T47D (cell line): ENCODE data around the gene DPT.

Source experiments
- DNase-seq, 2 experiments: peaks; one replicate each; pipeline versions ENCODE4 v3.0.0 to v3.0.0-alpha.2; 2011 to 2012; ENCODE audit warnings: low read depth in 1 of 2, low spot score in 1 of 2
- JUND ChIP-seq: IDR thresholded peaks from 2 replicates; pipeline ENCODE4 v1.6.1; 2012; ENCODE audit warnings: low read depth
- in situ Hi-C: cut with HindIII; loops from 2 replicates; pipeline ENCODE4 v1.10.0; 2016; ENCODE audit warnings: low sequenced_read_pairs, low pct_unique_long_range_greater_than_20kb

Gene DPT

GRCh38 chr1:168731244-168731953, 2.4 kb upstream of the DPT start:
- TF ChIP-seq JUND, result no peak
- in situ Hi-C loops, result no loop called here
- no peak for DNase-seq

DNA sequence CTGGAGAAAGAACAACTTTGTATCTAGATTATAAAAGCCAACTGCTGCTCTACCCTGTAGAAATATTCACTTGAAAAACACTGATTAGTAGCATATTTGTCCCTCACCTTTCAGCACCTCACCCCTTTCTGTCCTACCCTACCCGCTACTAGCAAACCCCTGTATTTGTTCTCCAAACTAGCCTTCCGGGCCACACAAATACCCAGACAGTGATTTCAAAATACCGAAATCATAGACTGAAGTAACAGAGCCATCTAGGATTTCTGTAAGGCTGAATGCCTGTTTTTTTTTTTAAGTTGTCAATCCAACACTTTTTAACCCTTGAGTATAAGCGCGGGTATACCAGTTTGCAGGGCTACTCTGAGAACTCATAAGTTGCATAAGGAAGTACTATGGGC, 398 bp upstream of the DPT start:
- in situ Hi-C loops, result no loop called here
- no peak for TF ChIP-seq JUND
- DNase-seq, result no peak

DNA sequence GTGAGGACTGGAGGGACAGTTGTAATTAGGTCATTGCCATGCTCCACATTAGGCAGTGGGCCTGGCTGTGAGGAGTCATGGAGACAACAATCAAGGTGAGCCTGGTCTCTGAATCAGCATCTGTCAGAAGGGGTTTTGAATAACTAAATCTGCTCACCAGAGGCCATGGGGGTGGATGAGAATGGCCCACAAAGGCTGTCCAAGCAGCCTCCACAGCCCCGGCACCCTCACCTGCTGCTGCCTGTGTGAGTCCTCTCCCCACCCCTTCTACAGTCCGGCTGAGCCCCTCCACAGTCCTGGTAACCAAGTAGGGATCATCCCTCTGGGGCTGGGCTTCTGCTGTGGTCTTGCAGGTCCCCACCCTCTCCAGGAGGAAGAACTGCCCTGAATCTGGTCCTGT, 2.3 kb downstream of the DPT start:
- no peak for TF ChIP-seq JUND
- DNase-seq, result no peak

DNA sequence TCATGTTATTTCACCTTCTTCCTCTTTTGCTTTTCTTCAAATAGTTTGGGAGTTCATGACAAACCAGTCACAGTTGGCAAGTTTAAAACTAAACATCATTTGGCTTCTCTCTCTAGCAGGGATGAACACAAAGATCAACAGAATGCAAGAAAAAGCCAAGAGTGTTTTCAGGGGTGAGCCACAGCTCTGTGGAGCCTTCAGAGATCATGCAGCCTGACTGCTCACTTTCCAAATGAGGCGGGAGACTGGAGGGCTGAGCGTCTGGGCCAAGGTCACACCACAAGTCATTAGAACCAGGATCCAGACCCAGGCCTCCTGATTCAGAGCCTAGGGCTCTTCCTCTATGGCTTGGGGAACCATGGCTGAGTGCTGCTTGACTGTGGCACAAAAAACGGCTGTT, 2.7 kb downstream of the DPT start:
- DNase-seq, result no peak
- TF ChIP-seq JUND, result no peak
- in situ Hi-C loops, result no loop called here

More for the DNA sequence above, 2.3 kb downstream of the DPT start:
- in situ Hi-C loops, result no loop called here

GRCh38 chr1:168725831-168726230, 3.2 kb downstream of the DPT start:
- in situ Hi-C loops, result no loop called here
- DNase-seq, result no peak

DNA sequence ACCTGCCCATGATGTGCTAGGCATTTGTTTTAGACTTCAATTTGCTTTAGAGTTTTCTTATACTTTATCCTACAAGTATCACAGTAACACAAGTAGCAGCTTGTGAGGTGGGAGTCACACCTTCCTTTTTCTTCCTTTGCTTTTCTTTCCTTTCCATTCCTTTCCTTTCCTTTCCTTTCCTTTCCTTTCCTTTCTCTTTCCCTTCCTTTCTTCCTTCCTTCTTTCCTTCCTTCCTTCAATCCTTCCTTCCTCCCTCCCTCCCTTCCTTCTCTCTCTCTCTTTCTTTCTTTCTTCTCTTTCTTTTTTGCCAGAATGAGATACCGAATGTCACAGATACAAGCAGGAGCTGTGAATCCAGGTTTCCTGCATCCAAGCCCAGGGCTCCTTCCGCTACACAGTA, 3.9 kb downstream of the DPT start:
- TF ChIP-seq JUND, result no peak
- DNase-seq, result no peak
- in situ Hi-C loops, result no loop called here

More at GRCh38 chr1:168725831-168726230, 3.2 kb downstream of the DPT start:
- TF ChIP-seq JUND, result no peak

GRCh38 chr1:168723000-168723399, 6.0 kb downstream of the DPT start:
- in situ Hi-C loops, result no loop called here
- no peak for TF ChIP-seq JUND
- no peak for DNase-seq

DNA sequence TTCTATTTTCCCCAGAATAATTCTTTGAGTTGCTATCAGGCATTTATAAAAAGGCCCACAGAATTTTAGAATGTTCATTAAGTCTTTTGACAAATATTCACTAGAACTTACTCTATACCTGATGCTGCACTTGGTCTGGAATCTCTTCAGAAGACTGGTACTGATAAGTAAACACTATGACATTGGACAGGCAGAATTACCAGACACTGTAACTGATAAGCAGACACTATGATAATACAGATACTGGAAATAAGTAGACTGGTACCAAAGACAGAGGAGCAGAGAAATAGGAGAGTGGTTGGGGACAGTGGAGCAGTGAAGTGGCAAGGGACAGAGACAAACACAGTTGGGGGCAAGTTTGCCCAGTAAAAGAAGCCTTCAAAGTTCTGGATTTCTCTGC, 8.2 kb downstream of the DPT start:
- no peak for DNase-seq
- in situ Hi-C loops, result no loop called here
- TF ChIP-seq JUND, result no peak

- no peak for TF ChIP-seq JUND
- no peak for DNase-seq
- in situ Hi-C loops, result no loop called here
Measured at GRCh38 chr1:168719306-168720111, 9.5 kb downstream of the DPT start.

GRCh38 chr1:168717906-168718891, 10.8 kb downstream of the DPT start:
- in situ Hi-C loops, result no loop called here
- no peak for TF ChIP-seq JUND
- no peak for DNase-seq

- in situ Hi-C loops, result no loop called here
- TF ChIP-seq JUND, result no peak
Measured at GRCh38 chr1:168714012-168714411, 15.0 kb downstream of the DPT start.

More at GRCh38 chr1:168714012-168714411, 15.0 kb downstream of the DPT start:
- DNase-seq, result no peak
